ENCODE measurements around the gene CEBPA. TPM values are rescaled to one million over a fixed set of nuclear protein-coding genes. Genes with fewer than 3 reads are reported as not detected.

The CEBPA gene
- total RNA-seq, 4 donors from 2014 or later: 27.1 to 33.5 (median 31.5) TPM

- intact Hi-C loops (cut with DNase I): no loop called here
- Histone ChIP-seq H3K9me3 (no peaks in the 10 kb centered on the region), H3K4me1 (peaks cover 0 to 10% (median 0%) of the 10 kb centered on the region in 3 donors), H3K4me3 (no peak overlapping the region), H3K36me3 (no peaks in the 10 kb centered on the region), H3K27me3 (peaks cover 0 to 18% (median 0%) of the 10 kb centered on the region in 4 donors), H3K27ac (no peak overlapping the region)
- WGBS, 2 donors: 100% methylated on average over 1 of the region's 8 CpGs; no CpG with 5 or more reads in 1 of the 2 donors
- TF ChIP-seq CTCF (IDR thresholded peaks at IDR 0.05) (no peak), POLR2A (IDR thresholded peaks at IDR 0.05) (no peak)
- no peak for DNase-seq
These were observed 49.4 kb downstream of the CEBPA start for GRCh38 chr19:33252971-33253370.

GRCh38 chr19:33252418-33252962 is 49.8 kb downstream of the CEBPA start:
- intact Hi-C loops (cut with DNase I): no loop called here
- TF ChIP-seq CTCF (IDR thresholded peaks at IDR 0.05) (no peak), POLR2A (IDR thresholded peaks at IDR 0.05) (no peak)
- no peak overlapping the region for H3K4me3 ChIP-seq
- no peaks in the 10 kb centered on the region for H3K9me3 ChIP-seq
- WGBS, 2 donors: 88 to 94% methylated on average over 2 of the region's 4 CpGs
- H3K36me3 ChIP-seq: no peaks in the 10 kb centered on the region
- no peak overlapping the region for H3K27ac ChIP-seq
- no peak for DNase-seq
- peaks cover 0 to 18% (median 0%) of the 10 kb centered on the region in 4 donors for H3K27me3 ChIP-seq
- peaks cover 0 to 10% (median 0%) of the 10 kb centered on the region in 3 donors for H3K4me1 ChIP-seq

- peaks cover 0 to 10% (median 0%) of the 10 kb centered on the region in 3 donors for H3K4me1 ChIP-seq
- WGBS, 2 donors: 29 to 41% methylated on average over 3 to 4 of the region's 17 CpGs
- no peak for DNase-seq
- peaks cover 0 to 18% (median 0%) of the 10 kb centered on the region in 4 donors for H3K27me3 ChIP-seq
- no peak overlapping the region for H3K27ac ChIP-seq
- intact Hi-C loops (cut with DNase I): no loop called here
- H3K36me3 ChIP-seq: no peaks in the 10 kb centered on the region
- no peak for TF ChIP-seq POLR2A (IDR thresholded peaks at IDR 0.05)
- H3K4me3 ChIP-seq: no peak overlapping the region
- no peaks in the 10 kb centered on the region for H3K9me3 ChIP-seq
These were observed 50.7 kb downstream of the CEBPA start for GRCh38 chr19:33251526-33252090.

GRCh38 chr19:33251076-33251475 is 51.3 kb downstream of the CEBPA start:
- Histone ChIP-seq H3K27me3 (peaks cover 0 to 18% (median 0%) of the 10 kb centered on the region in 4 donors), H3K36me3 (no peaks in the 10 kb centered on the region), H3K4me3 (no peak overlapping the region), H3K9me3 (peaks cover 0 to under 1% (median 0%) of the 10 kb centered on the region in 3 donors), H3K27ac (no peak overlapping the region), H3K4me1 (peaks cover 0 to 10% (median 0%) of the 10 kb centered on the region in 3 donors)
- intact Hi-C loops (cut with DNase I): no loop called here
- WGBS, 2 donors: 27 to 83% methylated on average over 1 to 3 of the region's 12 CpGs
- DNase-seq: no peak
- TF ChIP-seq CTCF (IDR thresholded peaks at IDR 0.05): no peak
- TF ChIP-seq POLR2A (IDR thresholded peaks at IDR 0.05): no peak

- Histone ChIP-seq H3K9me3 (peaks cover 0 to 7% (median 4%) of the 10 kb centered on the region in 3 donors), H3K27ac (no peak overlapping the region), H3K27me3 (peaks cover 0 to 18% (median 0%) of the 10 kb centered on the region in 4 donors), H3K36me3 (no peaks in the 10 kb centered on the region), H3K4me1 (peaks cover 0 to 10% (median 0%) of the 10 kb centered on the region in 3 donors), H3K4me3 (no peak overlapping the region)
- intact Hi-C loops (cut with DNase I): no loop called here
- no peak for DNase-seq
- TF ChIP-seq CTCF (IDR thresholded peaks at IDR 0.05) (no peak), POLR2A (IDR thresholded peaks at IDR 0.05) (no peak)
- 100% methylated on average over 1 of the region's 1 CpG for WGBS, 2 donors
These were observed 51.8 kb downstream of the CEBPA start for GRCh38 chr19:33250500-33250899.

Other genes starting within 250 kb of the CEBPA start
- gene RHPN2, start 237.6 kb downstream of the CEBPA start, total RNA-seq: 1 to 10 TPM; 1.1 to 1.6 (median 1.6) TPM
- 1 to 10 TPM; 3.6 to 9.3 (median 6.2) TPM for gene GPATCH1, start 221.4 kb downstream of the CEBPA start, total RNA-seq
- not detected for gene WDR88, start 170.4 kb downstream of the CEBPA start, total RNA-seq
- 10 to 100 TPM in 2 of 4 donors, 1 to 10 TPM in 2; 5.5 to 17.2 (median 8.9) TPM for gene LRP3, start 108.2 kb downstream of the CEBPA start, total RNA-seq
- not detected for gene SLC7A10, start 76.7 kb downstream of the CEBPA start, total RNA-seq
- gene CEBPG, start 71.2 kb upstream of the CEBPA start, total RNA-seq: 10 to 100 TPM; 18.5 to 31.6 (median 26.8) TPM
- 10 to 100 TPM; 40.1 to 61.4 (median 53.4) TPM for gene PEPD, start 219.3 kb upstream of the CEBPA start, total RNA-seq

Data from esophagus squamous epithelium (tissue), 5 donors.